Stimulated activated CD8-positive, alpha-beta memory T cell treated with anti-CD3 and anti-CD28 coated beads, Interleukin-4, amount 100 ng/mL, for 48 hours (primary cell): ENCODE results near the gene LLGL2.
"Not testable (repeated sequence)": the region's sequence is repeated elsewhere in the genome, so short reads cannot be mapped to it uniquely, and the experiment has no call there.

Experiments
- DNase-seq: peaks from one replicate; pipeline ENCODE4 v3.0.0-alpha.2; 2020

The LLGL2 gene

DNA sequence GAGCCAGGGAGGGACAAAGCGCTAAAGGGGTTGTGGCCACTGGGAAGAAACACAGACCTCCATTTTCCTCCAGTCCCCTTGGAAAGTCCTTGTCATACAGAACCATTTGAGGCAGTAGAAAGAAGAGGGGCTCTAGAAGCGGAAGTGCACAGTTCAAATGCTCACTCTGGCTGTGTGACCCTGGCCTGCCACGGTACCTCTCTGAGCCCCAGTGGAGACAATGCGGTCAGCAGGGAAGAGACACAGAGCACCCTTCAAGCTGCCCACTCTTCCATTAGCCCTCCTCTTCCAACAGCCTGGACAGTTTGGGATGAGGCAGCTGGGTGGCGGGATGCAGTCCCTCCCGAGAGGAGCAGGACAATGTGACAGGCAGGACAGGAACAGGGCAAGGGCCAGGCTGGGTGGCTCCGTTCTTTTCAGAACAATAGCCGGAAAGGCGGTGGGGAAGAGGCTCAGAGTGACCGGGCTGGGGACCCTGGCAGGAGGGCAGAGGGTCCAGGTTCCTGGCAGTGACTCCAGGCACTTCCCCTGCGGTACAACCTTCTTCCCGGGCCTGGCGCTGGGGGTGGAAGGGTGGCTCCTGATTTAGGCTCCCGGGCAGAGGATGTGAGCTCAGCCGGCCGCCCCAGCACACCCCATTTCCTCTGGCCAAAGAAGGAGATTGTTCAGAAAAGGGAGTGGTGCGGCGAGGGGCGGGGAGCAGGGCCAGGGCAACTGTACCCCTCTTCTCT, 15.8 kb upstream of the LLGL2 start:
- DNase-seq = no peak

DNA sequence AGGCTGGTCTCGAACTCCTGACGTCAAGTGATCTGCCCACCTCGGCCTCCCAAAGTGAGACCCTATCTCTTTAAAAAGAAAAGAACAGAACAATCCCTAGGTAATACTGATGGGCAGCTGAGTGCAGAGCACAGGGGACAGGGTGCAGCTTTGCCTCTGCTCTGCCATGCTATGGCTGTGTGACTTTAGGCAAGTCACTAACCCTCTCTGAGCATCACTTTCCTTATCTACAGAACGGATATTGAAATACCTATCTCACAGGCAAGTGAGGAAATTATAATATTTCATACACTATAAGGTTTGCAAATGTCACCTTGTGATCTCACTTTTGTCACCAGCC, 14.3 kb upstream of the LLGL2 start:
- DNase-seq = no peak

DNA sequence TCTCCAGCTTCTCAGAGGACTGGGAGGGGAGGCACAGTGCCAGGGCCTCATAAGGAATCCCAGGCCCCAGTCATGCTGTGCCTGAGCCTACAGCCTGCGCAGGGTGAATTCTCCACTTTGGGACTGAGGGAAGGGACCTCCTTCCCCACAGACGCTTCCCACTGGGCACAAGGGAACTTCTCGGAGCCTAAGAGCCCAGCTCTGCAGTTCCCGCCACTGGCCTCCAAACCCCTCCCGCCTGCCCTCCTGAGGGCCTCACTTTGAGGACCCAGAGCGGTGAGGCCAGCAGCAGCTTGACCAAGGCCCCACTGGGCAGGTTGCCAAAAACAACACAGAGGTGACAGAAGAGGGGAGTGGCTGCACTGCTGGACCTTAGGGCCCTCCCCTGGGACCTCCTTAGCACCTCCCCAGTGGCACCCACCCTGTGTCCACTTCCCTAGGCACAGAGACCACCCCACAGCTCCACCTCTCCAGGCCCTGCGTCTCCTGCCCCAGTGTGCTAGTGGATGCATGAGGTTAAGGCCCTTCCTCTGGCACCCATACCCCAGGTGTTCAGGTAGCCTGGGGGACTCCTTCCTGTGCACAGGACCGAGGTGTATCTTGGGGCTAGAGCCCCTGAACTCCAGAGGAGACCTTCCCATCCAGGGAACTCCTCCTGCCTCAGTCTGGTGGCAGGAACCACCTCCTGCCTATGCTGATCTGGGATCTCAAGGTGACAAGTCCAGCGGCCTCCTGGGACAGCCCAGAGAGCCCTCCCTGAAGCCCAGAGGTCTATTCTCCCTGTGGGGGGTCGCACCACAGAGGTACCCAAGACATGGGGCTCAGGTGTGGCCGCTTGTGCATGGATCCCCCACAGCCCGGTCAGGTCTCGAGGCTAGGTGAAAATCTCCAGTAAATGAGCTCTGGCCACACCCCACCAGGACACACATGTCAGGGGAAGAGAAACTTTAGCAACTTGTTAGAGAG, 13.6 kb upstream of the LLGL2 start:
- DNase-seq = no peak

DNA sequence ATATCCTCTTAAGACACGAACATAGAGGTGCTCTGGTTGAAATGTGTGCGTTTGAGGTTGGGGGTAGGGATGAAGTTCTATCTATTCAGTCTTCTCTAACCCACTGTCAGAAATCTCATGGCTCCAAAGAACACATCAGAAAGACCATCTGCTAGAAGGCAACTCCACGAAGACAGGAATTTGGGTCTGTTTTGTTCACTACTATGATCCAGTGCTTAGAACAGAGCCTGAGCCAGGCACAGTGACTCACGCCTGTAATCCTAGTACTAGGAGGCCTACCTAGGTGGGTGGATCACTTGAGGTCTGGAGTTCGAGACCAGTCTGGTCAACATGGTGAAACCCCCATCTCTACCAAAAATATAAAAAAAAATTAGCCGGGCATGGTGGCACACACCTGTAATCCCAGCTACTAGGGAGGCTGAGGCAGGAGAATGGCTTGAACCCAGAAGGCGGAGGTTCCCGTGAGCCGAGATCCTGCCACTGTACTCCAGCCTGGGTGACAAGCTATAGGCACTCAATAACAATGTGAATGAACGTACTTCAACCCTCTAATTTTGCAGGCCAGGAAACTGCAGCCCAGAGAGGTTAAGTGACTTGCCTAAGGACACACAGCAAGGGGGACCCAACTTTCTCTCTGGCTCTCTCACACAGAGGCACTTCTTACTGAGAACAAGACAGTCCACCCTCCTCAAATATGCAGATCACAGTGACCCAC, 12.4 kb upstream of the LLGL2 start:
- no peak for DNase-seq

DNA sequence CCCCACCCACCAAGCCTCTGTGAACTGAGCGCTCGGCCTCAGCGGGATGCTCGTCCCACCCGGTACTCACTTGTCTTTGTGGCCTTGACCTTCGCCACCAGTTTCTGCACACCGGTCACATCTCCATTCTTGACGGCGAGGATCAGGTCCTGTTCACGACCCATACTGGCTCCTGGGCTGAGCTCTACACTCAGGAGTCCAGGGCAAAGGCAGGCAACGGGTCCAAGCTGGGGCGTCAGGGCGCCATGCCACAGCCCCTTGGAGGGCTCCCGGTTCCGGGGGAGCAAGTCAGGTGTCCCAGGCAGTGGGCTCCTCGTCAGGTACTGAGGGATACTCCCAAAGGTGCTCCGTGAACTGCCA, 11.9 kb upstream of the LLGL2 start:
- DNase-seq = no peak

DNA sequence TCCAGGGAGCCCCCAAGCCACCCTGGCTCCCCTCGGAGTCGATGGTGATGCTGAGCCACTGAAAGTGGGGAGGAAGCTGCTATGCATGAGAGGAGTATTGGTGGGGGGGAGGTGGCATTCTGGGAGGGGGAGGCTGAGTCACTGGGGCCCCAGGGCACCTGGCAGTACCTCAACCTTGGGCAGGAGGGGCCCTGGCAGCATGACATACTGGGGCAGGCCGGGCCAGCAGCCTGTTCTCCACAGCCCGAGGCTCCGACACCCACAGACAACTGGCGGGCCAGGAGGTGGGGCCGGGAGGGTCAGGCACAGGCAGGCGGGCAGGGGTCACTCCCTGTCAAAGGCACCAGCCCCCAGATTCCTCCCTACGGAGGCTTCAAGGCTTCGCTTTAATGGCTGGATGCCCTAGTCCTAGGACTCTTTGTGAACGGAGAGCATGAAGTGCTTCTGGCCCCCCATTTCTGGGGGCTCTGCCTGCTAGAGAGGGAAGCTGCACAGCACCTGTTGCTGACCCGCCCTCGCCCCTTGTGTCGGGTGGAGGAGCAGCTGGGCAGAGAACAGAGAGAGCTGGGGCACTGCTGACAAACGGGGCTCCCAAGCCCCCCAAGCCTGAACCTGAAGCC, 11.1 kb upstream of the LLGL2 start:
- DNase-seq = no peak

DNA sequence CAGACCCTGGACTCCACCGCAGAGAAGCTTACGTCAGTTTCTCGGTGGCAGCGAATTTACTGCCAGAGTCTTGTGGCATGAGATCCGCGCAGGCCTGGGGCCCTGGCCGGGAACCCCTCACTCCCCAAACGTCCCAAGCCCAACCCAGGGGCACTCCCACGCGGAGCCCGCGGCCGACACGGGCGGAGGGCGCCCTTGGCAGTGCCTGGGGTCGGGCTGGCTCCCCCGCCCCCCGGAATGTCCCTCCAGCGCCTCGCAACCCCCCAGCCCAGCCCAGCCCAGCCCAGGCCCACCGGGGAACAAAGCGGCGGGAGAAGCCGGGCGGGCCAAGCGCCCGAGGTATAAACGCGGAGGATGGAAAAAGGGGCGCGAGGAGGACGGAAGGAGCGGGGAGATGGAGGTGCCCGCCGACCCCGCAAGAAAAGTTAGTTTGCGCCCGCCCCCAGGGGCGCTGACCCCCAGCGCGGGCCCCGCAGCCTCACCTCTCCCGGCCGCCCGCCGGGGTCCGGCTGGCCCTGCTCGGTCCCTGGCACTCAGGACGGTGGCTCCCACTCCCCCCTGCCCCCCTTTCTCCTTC, 10.5 kb upstream of the LLGL2 start:
- no peak for DNase-seq

DNA sequence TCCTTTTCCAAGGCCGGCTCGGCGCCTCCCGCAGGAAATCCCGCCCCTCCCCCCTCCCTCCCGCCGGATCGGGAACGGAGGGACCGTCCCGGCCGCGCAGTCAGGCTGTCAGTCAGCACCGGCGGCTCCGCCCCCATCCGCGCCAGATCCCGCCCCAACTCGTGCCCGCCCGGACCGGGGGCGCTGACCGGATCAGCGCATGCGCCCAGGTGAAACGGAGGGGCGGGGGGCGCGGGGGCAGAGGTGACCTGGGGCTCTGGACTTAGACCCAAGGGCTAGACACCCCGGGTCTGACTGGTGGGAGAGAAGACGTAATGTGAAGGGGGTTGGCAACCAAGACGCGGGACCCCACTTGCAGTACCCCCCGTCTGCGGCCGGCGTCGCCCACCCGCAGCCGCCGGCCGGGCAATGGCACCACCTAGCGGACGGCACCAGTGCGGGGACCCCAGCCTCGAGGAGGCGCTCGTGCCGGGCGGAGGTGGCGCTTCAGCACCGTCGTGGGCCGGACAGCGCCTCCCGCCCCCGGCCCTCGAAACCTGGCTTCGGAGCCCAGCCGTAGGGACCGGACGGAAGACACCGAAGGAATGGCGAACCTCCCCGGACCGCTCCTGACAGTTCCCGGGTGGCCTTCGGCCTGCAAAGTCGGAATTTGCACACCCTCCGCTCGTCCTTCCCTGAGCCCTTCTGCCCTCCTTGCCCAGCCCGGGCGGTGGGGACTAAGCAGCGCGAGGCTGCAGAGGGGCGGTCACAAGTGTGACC, 9.8 kb upstream of the LLGL2 start, which contains the start of gene CASKIN2:
Gene CASKIN2 (minus strand): TSS at position 42 of the 759 bp plus-strand sequence. CDS start 1,733 bp downstream, outside the sequence.
- DNase-seq = peak; percentile 94

DNA sequence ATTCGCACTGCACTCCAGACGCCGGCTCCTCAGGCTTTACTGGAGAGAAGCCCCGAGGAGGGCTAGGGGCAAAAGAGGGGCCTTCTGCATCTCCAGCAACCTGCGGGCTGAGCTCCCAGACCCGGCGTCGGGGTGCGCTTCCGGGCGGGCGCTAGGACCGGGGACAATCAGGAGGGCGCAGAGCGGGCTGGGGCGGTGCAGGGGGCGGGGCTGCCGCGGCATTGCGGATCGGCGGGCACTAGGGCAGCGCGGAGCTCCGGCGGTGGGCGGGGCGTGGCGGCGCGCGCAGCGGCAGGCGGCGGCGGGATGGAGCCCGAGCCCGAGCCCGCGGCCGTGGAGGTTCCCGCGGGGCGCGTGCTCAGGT, 9.3 kb upstream of the LLGL2 start, which contains the start of gene TSEN54:
Gene TSEN54 (plus strand): TSS at position 274 of the 364 bp plus-strand sequence. CDS start 33 bp downstream, at position 307.
- peak; percentile 97 for DNase-seq

DNA sequence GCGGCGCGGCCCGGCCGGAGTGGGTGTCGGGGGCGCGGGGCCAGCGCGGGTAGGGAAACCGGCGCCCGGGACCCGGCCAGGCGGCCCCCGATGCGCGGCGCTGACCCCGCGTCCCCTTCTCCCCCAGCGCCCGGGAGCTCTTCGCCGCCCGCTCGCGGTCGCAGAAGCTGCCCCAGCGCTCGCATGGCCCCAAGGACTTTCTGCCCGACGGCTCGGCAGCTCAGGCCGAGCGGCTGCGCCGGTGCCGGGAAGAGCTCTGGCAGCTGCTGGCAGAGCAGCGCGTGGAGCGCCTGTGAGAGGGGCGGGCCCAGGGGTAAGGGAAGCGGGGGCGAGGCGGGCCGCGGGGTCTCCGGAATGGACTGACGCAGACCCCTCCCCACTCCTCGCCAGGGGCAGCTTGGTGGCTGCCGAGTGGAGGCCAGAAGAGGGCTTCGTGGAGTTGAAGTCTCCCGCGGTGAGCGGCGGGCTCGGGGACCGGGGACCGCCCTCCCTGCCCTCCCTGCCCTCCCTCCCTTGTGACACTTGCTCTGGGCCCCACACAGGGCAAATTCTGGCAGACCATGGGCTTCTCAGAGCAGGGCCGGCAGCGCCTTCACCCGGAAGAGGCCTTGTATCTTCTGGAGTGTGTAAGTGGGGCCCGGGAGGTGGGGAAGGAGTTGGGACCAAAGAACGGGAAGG, 8.7 kb upstream of the LLGL2 start:
- peak; percentile 52 for DNase-seq

DNA sequence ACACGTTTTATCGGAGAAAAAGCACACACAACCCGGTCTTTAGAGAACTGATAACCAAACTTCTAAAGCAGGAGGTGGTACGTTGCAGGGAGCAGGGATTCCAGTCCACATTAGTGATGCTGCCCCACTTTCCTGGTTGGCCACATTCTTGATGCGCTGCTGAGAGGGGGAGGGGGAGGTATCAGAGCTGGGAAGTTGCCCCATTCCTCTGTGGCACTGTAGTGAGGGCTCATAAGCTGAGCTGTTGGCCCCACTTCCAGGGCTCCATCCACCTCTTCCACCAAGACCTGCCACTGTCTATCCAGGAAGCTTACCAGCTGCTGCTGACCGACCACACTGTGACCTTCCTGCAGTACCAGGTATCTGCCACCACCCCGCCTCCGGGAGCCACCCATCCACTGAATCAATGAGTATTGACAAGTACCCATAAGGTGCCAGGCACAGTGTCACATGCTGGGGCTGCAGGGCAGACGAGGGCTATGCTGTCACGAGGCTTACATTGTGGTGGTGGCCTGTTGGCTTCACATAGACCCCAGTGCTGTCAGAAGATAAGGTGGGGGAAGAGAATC, 8.1 kb upstream of the LLGL2 start:
- peak; percentile 65 for DNase-seq

DNA sequence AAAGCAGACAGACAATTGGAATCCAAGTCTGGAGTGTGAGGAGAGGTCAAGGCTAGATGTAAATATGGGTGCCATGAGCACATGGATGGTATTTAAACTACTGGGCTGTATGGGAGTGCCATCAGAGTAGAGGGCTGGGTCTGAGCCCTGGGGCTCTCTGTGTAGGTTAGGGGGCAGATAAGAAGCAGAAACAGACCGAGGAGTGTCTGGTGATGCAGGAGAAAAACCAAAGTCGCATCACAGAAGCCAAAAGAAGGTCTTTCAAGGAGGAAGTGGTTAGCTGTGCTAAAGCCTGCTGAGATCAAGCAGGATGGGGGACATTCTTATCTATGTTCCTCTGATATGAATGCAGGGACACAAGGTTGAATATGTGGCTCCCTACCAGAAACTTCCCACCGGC, 7.3 kb upstream of the LLGL2 start:
- peak; percentile 45 for DNase-seq

DNA sequence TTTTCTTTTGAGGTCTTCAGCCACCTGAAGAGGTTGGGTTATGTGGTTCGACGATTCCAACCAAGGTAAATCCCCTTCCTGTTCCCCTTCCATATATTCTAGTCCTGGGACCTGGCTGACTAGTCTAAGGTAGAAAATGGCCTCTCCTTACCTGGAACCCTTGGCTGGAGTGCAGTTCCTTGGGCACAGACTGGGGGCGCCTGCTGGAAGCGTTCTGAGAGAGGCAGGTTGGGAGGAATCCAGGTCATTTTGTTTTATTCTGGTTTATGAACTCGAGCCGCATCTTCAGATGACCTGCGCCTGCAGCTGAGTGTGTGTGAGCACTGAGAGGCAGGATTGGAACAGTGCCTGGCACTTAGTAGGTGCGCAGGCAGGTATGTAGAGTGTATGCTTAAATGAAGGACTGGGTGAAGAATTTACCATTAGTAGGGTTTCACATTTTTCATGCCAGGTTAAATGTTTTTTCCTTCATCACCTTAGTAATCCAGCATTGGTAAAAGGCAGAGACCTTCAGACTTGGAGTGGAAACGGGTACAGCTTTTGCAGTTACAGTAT, 6.4 kb upstream of the LLGL2 start:
- no peak for DNase-seq

DNA sequence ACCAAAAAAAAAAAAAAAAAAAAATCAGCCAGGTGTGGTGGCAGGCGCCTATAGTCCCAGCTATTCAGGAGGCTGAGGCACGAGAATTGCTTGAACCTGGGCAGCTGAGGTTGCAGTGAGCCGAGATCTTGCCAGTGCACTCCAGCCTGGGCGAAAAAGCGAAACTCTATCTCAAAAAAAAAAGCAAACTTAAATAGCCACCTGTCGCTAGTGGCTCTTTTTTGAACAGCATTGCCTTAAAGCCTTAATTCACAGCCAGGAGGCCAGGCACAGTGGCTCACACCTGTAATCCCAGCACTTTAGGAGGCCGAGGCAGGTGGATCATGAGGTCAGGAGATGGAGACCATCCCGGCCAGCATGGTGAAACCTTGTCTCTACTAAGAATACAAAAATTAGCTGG, 5.1 kb upstream of the LLGL2 start:
- DNase-seq = not testable (repeated sequence)

DNA sequence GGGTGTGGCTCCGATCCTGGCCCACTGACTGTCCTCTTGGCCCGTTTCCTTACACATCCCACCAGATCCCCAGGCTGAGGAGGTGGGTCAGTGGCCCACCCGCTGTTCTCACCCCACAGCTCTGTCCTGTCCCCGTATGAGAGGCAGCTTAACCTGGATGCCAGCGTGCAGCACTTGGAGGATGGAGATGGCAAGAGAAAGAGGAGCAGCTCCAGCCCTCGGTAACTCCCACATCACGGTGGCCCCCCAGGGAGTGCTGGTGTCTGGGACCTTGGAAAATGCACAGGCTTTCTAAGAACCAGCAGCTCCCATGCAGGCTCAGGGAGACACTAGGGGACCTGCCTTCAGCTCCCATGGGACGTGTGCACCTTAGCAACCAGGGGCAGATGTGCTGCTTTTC, 4.2 kb upstream of the LLGL2 start:
- no peak for DNase-seq

DNA sequence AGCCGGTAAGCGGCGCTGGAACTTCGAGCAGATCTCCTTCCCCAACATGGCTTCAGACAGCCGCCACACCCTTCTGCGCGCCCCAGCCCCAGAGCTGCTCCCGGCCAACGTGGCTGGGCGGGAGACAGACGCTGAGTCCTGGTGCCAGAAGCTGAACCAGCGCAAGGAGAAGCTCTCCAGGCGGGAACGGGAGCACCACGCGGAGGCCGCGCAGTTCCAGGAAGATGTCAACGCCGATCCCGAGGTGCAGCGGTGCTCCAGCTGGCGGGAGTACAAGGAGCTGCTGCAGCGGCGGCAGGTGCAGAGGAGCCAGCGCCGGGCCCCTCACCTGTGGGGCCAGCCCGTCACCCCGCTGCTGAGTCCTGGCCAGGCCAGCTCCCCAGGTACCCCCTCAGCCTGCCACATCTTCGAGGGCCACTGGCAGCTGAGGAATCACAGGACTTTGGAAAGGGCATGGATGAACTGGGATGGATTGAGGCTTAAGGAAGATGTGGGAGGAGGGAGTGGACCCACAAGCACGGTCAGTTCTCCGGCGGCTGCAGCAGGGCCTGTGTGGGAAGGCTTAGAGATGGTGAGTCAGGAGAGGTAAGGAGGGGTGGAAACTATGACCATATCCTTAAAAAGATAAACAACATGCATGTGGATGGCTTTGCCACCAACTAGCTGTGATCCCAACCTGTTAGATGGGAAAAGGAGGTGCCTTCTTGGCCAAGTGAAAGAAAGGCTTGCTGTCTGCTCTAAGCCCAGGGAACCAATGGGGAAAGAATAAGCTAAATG, 3.4 kb upstream of the LLGL2 start:
- DNase-seq = no peak

DNA sequence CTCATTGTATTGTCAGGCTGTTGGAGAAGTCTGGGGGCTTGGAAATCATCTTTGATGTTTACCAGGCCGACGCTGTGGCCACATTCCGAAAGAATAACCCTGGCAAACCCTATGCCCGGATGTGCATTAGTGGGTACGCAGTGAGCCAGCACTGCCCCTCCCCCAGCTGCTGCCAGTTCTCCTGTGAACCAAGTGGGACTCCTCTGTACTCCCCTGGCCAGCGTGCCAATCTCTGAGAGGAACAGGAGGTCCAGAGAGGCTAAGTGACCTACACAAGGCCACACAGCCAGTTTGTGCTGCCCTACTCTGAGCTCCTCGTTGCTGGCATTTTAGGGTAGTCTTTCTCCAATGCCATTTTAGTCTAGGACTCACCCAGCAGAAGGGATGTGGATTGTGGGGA, 1.9 kb upstream of the LLGL2 start:
- DNase-seq = no peak

DNA sequence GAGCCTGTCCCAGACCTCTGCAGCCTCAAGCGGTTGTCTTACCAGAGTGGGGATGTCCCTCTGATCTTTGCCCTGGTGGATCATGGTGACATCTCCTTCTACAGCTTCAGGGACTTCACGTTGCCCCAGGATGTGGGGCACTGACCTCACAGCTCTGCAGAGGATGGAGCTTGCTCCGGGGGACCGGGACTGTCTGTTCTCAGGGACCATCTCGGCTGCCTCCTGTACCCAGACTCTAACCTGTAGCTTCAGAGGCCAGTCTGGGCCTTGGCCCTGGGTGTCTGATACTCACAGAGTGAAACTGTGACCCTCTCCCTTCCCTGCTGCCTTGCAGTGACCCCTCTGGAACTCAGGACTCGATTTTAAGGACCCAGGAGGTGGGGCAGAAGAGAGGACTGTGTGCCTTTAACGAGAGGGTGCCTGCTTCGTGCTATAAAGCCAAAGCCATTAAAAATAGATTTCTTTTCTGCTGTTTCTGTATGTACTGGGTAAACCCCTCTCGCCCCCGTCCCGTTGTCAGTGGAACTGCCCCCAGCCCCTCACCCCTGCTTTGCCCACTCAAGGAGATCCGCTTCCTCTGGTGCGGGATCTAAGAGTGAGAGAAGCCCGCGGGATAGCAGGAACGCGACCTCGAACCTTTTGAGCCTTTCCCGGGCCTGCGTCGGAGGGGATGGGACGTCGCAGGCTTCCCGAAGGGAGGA, 1.1 kb upstream of the LLGL2 start:
- DNase-seq = no peak
